ENCODE data around the gene CMTM6.
A peak's percentile ranks its signal among the peaks of the same experiment; 100 is the strongest.
"Not testable (repeated sequence)": the region's sequence is repeated elsewhere in the genome, so short reads cannot be mapped to it uniquely, and the experiment has no call there.

Gene CMTM6
- total RNA-seq, result 129 to 341 reads per million in 2 donors

- peak; percentile 74 for DNase-seq
Observed at GRCh38 chr3:32502118-32502945, at the start of gene CMTM6. Gene CMTM6, minus strand, starts transcription at chr3:32502852. Its CDS starts 107 bp downstream, at chr3:32502745.

DNA sequence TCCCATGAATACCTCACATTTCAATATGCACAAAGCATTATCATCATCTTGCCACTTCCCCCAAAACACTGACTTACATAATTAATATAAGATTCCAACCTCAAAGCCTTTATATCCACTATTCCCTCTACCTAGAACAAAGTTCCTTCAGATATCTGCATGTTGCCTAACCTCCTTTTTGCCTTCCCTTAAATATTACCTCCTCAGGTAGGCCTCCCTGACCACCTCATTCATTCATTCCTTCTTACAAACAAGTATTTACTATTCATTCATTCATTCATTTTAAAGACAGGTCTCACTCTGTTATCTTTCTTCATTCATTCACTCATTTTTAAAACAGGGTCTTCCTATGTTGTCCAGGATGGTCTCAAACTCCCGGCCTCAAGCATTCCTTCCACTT, 49.4 kb upstream of the CMTM6 start:
- no peak for DNase-seq

- DNase-seq, result no peak
Observed at GRCh38 chr3:32551496-32551895, 48.8 kb upstream of the CMTM6 start.

GRCh38 chr3:32551087-32551486, 48.4 kb upstream of the CMTM6 start:
- DNase-seq, result no peak

- DNase-seq, result no peak
Observed at GRCh38 chr3:32545305-32545704, 42.7 kb upstream of the CMTM6 start.

DNA sequence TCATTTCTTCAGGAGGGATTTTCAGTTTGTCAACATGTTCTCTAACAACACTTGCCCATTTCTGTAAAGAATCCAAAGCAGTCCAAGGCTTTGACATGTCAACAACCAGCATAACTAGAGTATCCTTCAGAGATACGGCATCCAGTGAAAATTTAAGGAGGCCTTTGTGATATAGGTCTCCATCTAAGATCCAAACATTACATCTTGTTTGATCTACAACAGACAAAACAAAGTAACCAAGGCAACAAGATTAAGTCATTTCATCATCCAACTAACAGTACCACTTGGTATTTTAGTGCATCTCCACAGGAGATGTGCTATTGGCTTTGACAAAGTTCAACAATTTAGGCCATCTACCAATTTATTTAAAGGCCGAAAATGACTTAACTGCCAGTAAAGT, 42.2 kb upstream of the CMTM6 start:
- DNase-seq, result no peak

- no peak for DNase-seq
Observed at GRCh38 chr3:32542807-32543206, 40.2 kb upstream of the CMTM6 start.

DNA sequence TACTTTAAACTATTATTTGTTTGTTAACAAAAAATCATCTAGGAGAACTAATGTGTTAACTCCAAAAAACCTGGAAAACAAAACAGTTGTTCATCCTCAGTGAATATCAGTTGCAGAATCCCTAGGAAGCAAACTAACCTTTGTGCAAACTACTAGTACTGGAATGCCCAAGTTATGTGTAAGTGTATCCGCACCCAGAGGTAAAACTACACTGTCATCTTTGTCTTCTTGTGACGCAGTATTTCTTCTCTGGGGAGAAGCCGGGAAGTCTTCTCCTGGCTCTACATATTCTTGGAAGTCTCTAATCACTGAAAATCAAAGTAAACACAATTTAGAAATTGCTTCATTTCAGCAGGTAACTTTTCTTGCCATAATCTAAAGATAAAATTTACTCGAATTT, 38.2 kb upstream of the CMTM6 start:
- no peak for DNase-seq

DNA sequence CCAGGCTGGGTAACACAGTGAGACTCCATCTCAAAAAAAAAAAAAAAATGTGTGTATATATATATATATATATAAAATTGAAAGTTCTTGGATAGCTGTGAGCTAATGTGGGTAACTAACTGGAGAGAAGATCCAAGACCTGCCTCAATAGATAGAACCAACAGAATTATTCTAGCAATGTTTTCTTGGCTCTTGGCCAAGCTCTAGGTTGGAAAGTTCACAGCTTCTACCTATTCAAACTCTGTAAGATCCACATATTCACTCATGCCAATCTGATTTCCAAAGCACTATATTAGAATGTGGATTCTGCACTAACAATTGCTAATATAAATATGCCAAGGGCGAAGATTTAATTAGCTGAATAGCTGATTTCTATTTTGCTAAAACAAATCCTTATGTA, 29.8 kb upstream of the CMTM6 start:
- DNase-seq, result no peak

DNA sequence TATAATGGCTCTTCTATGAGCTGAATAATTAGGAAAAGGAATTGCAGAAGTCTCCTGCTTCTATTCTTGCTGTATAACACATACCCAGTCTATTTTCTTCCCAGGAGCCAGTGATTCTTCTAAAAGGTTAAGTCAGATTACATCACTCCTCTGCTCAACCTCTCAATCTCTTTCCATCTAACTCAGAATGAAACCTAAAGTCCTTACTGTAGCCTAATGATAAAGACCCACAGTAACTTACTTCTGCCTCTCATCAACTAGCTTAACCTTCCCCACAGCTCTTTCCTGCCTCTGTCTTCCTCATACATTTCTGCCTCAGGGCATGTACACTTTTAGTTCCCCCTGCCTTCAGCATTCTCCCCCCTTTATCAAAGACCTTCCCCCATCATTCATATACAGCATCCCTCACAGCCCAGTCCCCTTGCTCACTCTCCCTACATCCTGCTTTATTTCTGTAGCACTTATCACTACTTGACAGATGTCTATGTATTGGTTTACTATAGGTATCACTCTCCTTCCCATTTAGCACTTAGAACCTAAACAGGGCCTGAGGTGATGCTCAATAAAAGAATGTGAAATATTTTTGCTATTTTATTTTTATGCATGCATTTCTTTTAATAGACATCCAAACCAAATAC, 28.5 kb upstream of the CMTM6 start:
- DNase-seq, result no peak

DNA sequence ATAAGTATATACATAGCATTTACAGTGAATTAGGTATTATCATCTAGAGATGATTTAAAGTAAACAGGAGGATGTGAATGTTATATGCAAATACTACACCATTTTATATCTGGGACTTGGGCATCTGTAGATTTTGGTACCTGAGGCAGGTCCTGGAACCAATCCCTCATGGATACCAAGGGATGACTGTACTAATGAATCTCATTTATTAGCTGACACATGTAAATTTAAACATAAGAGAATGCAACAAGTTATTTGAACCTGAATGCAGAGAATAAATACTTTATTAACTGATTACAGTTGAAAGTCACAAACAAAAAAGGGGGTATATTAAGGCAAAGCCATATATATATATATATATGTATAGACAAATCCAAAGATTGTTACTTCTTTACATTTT, 23.1 kb upstream of the CMTM6 start:
- no peak for DNase-seq

DNA sequence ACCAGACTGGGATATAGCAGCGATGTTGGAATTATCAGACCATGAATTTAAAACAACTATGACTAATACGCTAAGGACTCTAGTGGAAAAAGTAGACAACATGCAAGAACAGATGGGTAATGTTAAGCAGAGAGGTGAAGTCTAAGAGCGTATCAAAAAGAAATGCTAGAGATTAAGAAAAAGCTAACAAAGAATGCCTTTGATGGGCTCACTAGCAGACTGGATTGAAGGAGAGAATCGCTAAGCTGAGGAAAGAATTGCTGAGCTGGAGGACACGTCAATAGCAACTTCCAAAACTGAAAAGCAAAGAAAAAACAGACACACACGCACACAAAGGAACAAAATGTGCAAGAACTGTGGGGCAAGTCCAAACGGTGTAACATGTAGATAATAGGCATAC, 20.0 kb upstream of the CMTM6 start:
- no peak for DNase-seq

- not testable (repeated sequence) for DNase-seq
Observed at GRCh38 chr3:32518921-32519320, 16.3 kb upstream of the CMTM6 start.

DNA sequence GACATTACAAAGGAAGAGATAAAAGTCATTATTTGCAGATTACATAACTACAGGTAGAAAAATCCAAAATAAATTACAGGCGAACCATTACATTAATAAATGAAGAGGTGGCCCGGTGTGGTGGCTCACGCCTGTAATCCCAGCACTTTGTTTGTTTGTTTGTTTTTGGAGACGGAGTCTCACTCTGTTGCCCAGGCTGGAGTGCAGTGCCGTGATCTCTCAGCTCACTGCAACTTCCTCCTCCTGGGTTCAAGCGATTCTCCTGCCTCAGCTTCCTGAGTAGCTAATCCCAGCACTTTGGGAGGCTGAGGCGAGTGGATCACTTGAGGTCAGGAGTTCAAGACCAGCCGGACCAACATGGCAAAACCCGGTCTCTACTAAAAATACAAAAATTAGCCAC, 14.1 kb upstream of the CMTM6 start:
- not testable (repeated sequence) for DNase-seq

DNA sequence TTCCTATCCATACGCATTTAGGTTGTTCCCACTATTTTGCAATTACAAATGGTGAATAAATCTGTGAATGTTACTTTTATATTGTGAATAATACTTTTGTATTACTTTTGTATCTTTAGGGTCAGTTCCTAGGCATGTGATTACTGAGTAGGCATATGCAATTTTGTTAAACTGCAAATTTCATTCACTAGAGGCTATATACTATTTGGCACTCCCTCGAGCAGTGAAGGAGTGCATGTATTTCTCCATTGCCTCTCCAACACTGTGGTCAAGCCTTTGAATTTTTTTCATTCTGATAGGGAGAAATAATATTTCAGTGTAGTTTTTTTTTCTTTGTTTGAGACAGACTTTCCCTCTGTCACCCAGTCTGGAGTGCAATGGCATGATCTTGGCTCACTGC, 8.4 kb upstream of the CMTM6 start:
- DNase-seq, result no peak

DNA sequence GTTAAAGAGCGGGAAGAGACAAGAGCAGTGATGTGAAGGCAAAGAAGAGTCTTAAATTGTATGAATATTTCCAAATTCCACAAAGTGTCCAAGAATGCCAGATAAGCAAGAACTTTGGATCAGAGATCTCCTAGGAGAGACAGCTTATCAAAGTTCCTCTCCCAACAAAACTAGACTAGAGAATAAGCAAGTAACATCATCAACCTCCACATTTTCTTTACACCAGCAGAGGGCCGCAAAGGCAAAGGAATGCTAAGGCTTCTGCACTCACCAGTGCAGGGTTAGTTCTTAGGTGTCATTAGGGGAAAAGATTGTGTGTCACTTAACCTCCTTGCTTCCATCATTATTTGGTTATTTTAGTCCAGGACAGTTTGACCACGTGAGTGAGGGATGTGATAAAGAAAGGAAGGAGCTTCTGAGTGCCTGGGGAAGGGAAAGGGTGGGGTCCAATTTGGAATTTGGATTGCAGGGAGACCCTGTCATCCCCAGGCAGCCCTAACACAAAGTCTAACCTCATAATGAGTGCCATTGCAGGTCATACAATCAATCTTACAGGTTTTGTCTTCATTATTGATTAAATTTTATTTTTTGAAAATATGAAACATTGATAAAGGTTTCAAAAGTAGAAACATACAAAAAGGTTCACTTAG, 7.5 kb upstream of the CMTM6 start:
- DNase-seq, result peak; percentile 46

DNA sequence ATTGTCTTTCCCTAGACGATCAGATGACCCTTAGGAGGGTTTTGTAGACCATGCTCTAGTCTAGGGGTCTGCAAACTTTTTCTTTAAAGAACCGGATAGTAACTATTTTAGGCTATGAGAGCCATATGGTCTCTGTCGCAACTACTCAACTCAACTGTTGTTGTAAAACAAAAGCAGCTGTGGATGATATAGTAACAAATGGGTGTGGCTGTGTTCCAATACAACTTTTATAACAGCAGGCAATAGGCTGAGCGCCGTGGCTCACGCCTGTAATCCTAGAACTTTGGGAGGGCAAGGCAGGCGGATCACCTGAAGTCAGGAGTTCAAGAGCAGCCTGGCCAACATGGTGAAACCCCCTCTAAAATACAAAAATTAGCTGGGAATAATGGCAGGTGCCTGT, 6.1 kb upstream of the CMTM6 start:
- DNase-seq, result no peak

GRCh38 chr3:32506466-32506865, 3.8 kb upstream of the CMTM6 start:
- DNase-seq, result no peak

GRCh38 chr3:32502946-32503286, 264 bp upstream of the CMTM6 start:
- DNase-seq, result no peak

- DNase-seq, result no peak
Observed at GRCh38 chr3:32501783-32502117, 902 bp downstream of the CMTM6 start.

- DNase-seq, result no peak
Observed at GRCh38 chr3:32500880-32501782, 1.5 kb downstream of the CMTM6 start.

DNA sequence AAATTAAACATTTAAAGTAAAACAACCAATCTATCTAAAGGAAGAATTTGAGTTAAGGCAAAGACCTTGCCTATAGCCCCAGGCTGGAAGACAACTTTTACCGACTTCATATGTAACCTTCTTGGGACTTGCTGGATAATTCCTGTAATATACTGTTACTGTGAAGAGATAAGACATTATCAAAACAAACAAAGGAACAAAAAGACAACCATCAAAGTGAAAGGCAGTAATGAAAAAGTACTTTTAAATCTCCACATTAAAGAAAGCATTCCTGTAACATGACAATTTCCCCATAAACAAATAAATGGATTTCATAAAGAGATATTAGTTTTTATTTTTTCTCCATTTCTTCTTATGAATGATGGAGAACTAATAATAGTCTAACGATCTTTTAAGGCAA, 2.4 kb downstream of the CMTM6 start:
- no peak for DNase-seq

DNA sequence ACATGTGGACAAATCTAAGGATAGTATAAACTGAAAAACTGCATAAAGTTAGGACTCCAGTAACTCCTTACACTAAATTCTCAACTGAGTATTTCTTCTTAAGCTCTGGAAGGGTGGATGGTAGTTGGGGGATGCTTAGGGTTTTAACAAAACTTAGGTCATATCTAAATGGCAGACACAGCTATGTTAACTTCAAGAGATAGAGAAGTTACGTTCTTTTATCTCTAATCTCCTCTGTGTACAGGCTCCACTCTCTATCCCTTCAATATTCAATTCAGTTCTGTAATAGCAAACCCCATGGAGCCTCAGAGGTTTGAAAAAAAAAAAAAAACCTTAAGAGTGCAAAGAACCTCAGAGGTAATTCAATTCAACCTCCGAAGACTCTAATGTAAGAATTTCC, 3.1 kb downstream of the CMTM6 start:
- DNase-seq, result no peak

Measured in T-helper 9 cell (primary cell).